ENCODE data around the gene ZNF385D.

- TF ChIP-seq CTCF (IDR thresholded peaks at IDR 0.05) (no peak), POLR2A (IDR thresholded peaks at IDR 0.05) (no peak)
Measured at GRCh38 chr3:21562243-21562642, 188.8 kb downstream of the ZNF385D start.

All from uterus (tissue), 2 donors.